GM23338 (cell line): ENCODE measurements around the gene CD99L2. TPM values are rescaled to one million over a fixed set of nuclear protein-coding genes. Genes with fewer than 3 reads are reported as not detected.

Source experiments
- ATAC-seq: fragments of 200-7000 bp; cut with Tn5 transposase; 3 replicates; pipeline ENCODE4 v1.9.1; 2020
- DNase-seq: peaks from one replicate; pipeline ENCODE4 v3.0.0-alpha.2; 2015; ENCODE audit warnings: low spot score
- H2AFZ ChIP-seq: fragments of 200-600 bp; sonication (generic); 2 replicates; pipeline ENCODE4 v1.8.0; 2016; ENCODE audit warnings: antibody characterized with exemption, mild to moderate bottlenecking, moderate library complexity
- H3F3A ChIP-seq: fragments of 200-600 bp; sonication (generic); replicated peaks from 2 replicates; pipeline ENCODE4 v1.8.0; 2017; ENCODE audit warnings: antibody characterized with exemption, mixed run types, low read depth
- H3K27ac ChIP-seq: fragments of 200-600 bp; sonication (generic); 2 replicates; pipeline ENCODE4 v1.6.1; 2016; ENCODE audit warnings: low read depth
- H3K27me3 ChIP-seq: fragments of 200-600 bp; sonication (generic); 2 replicates; pipeline ENCODE4 v1.8.0; 2016; ENCODE audit warnings: mild to moderate bottlenecking, mixed run types, moderate library complexity; ENCODE audit not compliant: insufficient read depth
- H3K36me3 ChIP-seq: fragments of 200-600 bp; sonication (generic); 2 replicates; pipeline ENCODE4 v1.8.0; 2016; ENCODE audit warnings: mild to moderate bottlenecking; ENCODE audit not compliant: insufficient read depth
- H3K4me1 ChIP-seq: fragments of 200-600 bp; sonication (generic); 2 replicates; pipeline ENCODE4 v1.8.0; 2016; ENCODE audit warnings: mild to moderate bottlenecking, moderate library complexity; ENCODE audit not compliant: insufficient read depth
- H3K4me2 ChIP-seq: fragments of 200-600 bp; sonication (generic); 2 replicates; pipeline ENCODE4 v1.7.1; 2017; ENCODE audit warnings: mixed run types
- H3K4me3 ChIP-seq: fragments of 200-600 bp; sonication (generic); 2 replicates; pipeline ENCODE4 v1.6.1; 2016; ENCODE audit warnings: mixed run types
- H3K79me2 ChIP-seq: fragments of 200-600 bp; sonication (generic); replicated peaks from 2 replicates; pipeline ENCODE4 v1.8.0; 2017; ENCODE audit warnings: mild to moderate bottlenecking; ENCODE audit not compliant: insufficient read depth
- H3K9me2 ChIP-seq: fragments of 200-600 bp; sonication (generic); 2 replicates; pipeline ENCODE4 v1.8.0; 2017; ENCODE audit not compliant: insufficient read depth
- H4K20me1 ChIP-seq: fragments of 200-600 bp; sonication (generic); replicated peaks from 2 replicates; pipeline ENCODE4 v1.8.0; 2017; ENCODE audit warnings: mild to moderate bottlenecking; ENCODE audit not compliant: insufficient read depth
- H3K27ac Mint-ChIP-seq: 2 replicates; pipeline ENCODE4 v1.8.0; 2020; ENCODE audit warnings: inconsistent platforms, mild to moderate bottlenecking, moderate library complexity, mixed read lengths
- H3K27me3 Mint-ChIP-seq: 3 replicates; pipeline ENCODE4 v1.8.0; 2022; ENCODE audit warnings: low read depth, mild to moderate bottlenecking, moderate library complexity, mixed read lengths, inconsistent platforms; ENCODE audit not compliant: insufficient read depth, poor library complexity
- H3K36me3 Mint-ChIP-seq: 3 replicates; pipeline ENCODE4 v1.8.0; 2021; ENCODE audit warnings: low read depth, mild to moderate bottlenecking, inconsistent platforms, moderate library complexity, mixed read lengths
- H3K4me1 Mint-ChIP-seq: 3 replicates; pipeline ENCODE4 v1.8.0; 2020; ENCODE audit warnings: mild to moderate bottlenecking, inconsistent platforms, mixed read lengths
- H3K4me3 Mint-ChIP-seq: 3 replicates; pipeline ENCODE4 v1.8.0; 2021; ENCODE audit warnings: moderate library complexity, mild to moderate bottlenecking, inconsistent platforms, mixed read lengths
- H3K9me3 Mint-ChIP-seq: 3 replicates; pipeline ENCODE4 v1.8.0; 2020; ENCODE audit warnings: moderate library complexity, mild to moderate bottlenecking, inconsistent platforms, mixed read lengths
- CREB1 ChIP-seq: fragments of 250-450 bp; sonication (Bioruptor Pico); IDR thresholded peaks from 2 replicates; pipeline ENCODE4 v1.5.0; 2020; ENCODE audit warnings: low read depth, mild to moderate bottlenecking, moderate library complexity
- EZH2 ChIP-seq: fragments of 200-600 bp; sonication (generic); IDR thresholded peaks from one replicate; pipeline ENCODE4 v1.8.0; 2017; ENCODE audit warnings: antibody characterized with exemption, mild to moderate bottlenecking, low read depth; ENCODE audit not compliant: unreplicated experiment
- EZH2phosphoT487 ChIP-seq: fragments of 200-600 bp; sonication (generic); IDR thresholded peaks from one replicate; pipeline ENCODE4 v1.8.1; 2018; ENCODE audit warnings: antibody characterized with exemption; ENCODE audit not compliant: unreplicated experiment
- NANOG ChIP-seq: IDR thresholded peaks from 2 replicates; pipeline ENCODE4 v1.6.1; 2016; ENCODE audit warnings: antibody characterized with exemption, borderline replicate concordance
- POLR2AphosphoS5 ChIP-seq: IDR thresholded peaks from 2 replicates; pipeline ENCODE4 v1.6.1; 2016; ENCODE audit warnings: antibody characterized with exemption, low read depth
- REST ChIP-seq: IDR thresholded peaks from one replicate; pipeline ENCODE4 v1.6.1; 2018; ENCODE audit warnings: antibody characterized with exemption; ENCODE audit not compliant: unreplicated experiment
- STAT1 ChIP-seq: IDR thresholded peaks from one replicate; pipeline ENCODE4 v1.6.1; 2016; ENCODE audit warnings: antibody characterized with exemption; ENCODE audit not compliant: unreplicated experiment
- ZNF331 ChIP-seq: fragments of 250-450 bp; sonication (Bioruptor Pico); IDR thresholded peaks from 2 replicates; pipeline ENCODE4 v1.5.0; 2020; ENCODE audit warnings: low read depth, mild to moderate bottlenecking, moderate library complexity
- polyA plus RNA-seq: library from polyadenylated mRNA; unstranded; fragments of >200 nt; fragmentation: Nextera tagmentation; extraction: Ambion mirVana; gene quantifications from 2 replicates; pipeline ENCODE4 v1.2.1, GENCODE V29; 2016
- total RNA-seq: library from RNA; depleted of rRNA; stranded (reverse); fragments of >200 nt; shearing (Covaris generic); gene quantifications from 2 replicates; pipeline ENCODE4 v1.2.3, GENCODE V29; 2014

The CD99L2 gene
- total and polyA plus RNA-seq, 2 experiments from 2014 or later, result 2.6 to 6.4 TPM

GRCh38 chrX:150792949-150793527 is 105.4 kb downstream of the CD99L2 start:
- H3K4me3 ChIP-seq, result no peak overlapping the region
- no peak for ATAC-seq
- no peaks in the 10 kb centered on the region for H3K79me2 ChIP-seq
- H3K4me2 ChIP-seq, result no peak overlapping the region
- no peaks in the 10 kb centered on the region for H3K9me2 ChIP-seq
- Mint-ChIP-seq H3K36me3 (peaks cover 38% of the 10 kb centered on the region), H3K27me3 (peaks cover 2% of the 10 kb centered on the region), H3K4me3 (no peak overlapping the region), H3K9me3 (no peaks in the 10 kb centered on the region), H3K27ac (no peak overlapping the region), H3K4me1 (no peaks in the 10 kb centered on the region)
- no peak for DNase-seq
- H3K36me3 ChIP-seq, result no peaks in the 10 kb centered on the region
- no peaks in the 10 kb centered on the region for H3F3A ChIP-seq
- no peaks in the 10 kb centered on the region for H3K4me1 ChIP-seq
- no peaks in the 10 kb centered on the region for H4K20me1 ChIP-seq
- TF ChIP-seq STAT1, result no peak
- no peaks in the 10 kb centered on the region for H3K27me3 ChIP-seq
- no peak overlapping the region for H2AFZ ChIP-seq
- no peak overlapping the region for H3K27ac ChIP-seq

GRCh38 chrX:150790021-150790420 is 108.4 kb downstream of the CD99L2 start:
- no peak for DNase-seq
- Mint-ChIP-seq H3K4me1 (no peaks in the 10 kb centered on the region), H3K4me3 (no peak overlapping the region), H3K27me3 (peaks cover 2% of the 10 kb centered on the region), H3K36me3 (peaks cover 44% of the 10 kb centered on the region), H3K27ac (no peak overlapping the region), H3K9me3 (no peaks in the 10 kb centered on the region)
- H3K27me3 ChIP-seq, result no peaks in the 10 kb centered on the region
- no peak overlapping the region for H2AFZ ChIP-seq
- no peaks in the 10 kb centered on the region for H3K36me3 ChIP-seq
- no peak overlapping the region for H3K4me2 ChIP-seq
- TF ChIP-seq CREB1 (no peak), REST (no peak), STAT1 (no peak), NANOG (no peak), EZH2phosphoT487 (no peak), EZH2 (no peak), ZNF331 (CRISPR knock-in tag) (no peak)
- H3K4me3 ChIP-seq, result no peak overlapping the region
- H3F3A ChIP-seq, result no peaks in the 10 kb centered on the region
- H3K9me2 ChIP-seq, result no peaks in the 10 kb centered on the region
- ATAC-seq, result no peak
- H3K79me2 ChIP-seq, result no peaks in the 10 kb centered on the region
- H3K27ac ChIP-seq, result no peak overlapping the region
- no peaks in the 10 kb centered on the region for H3K4me1 ChIP-seq
- H4K20me1 ChIP-seq, result no peaks in the 10 kb centered on the region

GRCh38 chrX:150781677-150782076 is 116.8 kb downstream of the CD99L2 start:
- Histone ChIP-seq H3K4me1 (peaks cover 11% of the 10 kb centered on the region; the same call in 1 of the 2 replicates), H2AFZ (no peak overlapping the region), H3F3A (no peaks in the 10 kb centered on the region), H3K27me3 (no peaks in the 10 kb centered on the region), H3K79me2 (no peaks in the 10 kb centered on the region), H3K4me2 (no peak overlapping the region), H3K9me2 (no peaks in the 10 kb centered on the region), H3K4me3 (no peak overlapping the region), H3K36me3 (no peaks in the 10 kb centered on the region), H3K27ac (no peak overlapping the region), H4K20me1 (no peaks in the 10 kb centered on the region)
- Mint-ChIP-seq H3K27ac (no peak overlapping the region), H3K36me3 (no peaks in the 10 kb centered on the region; the same call in 1 of the 3 replicates), H3K4me1 (peaks cover 20% of the 10 kb centered on the region), H3K9me3 (no peaks in the 10 kb centered on the region), H3K4me3 (no peak overlapping the region), H3K27me3 (peaks cover 4% of the 10 kb centered on the region)
- DNase-seq (no peak), ATAC-seq (no peak)
- no peak for TF ChIP-seq EZH2phosphoT487
- TF ChIP-seq POLR2AphosphoS5, result no peak
